CD4-positive, alpha-beta memory T cell (primary cell): ENCODE data around the gene ACSL6. TPM values are rescaled to one million over a fixed set of nuclear protein-coding genes. Genes with fewer than 3 reads are reported as not detected.

Source experiments
- CTCF ChIA-PET: fragments of 350-600 bp; sonication (Branson Sonifier 250); formaldehyde crosslinking; loops from one replicate; lab custom pipeline; 2021; ENCODE audit warnings: inconsistent platforms; ENCODE audit not compliant: partially characterized antibody; lab: Charles Lee
- POLR2A ChIA-PET: fragments of 350-600 bp; sonication (Branson Sonifier 250); formaldehyde crosslinking; loops from one replicate; lab custom pipeline; 2021; ENCODE audit not compliant: partially characterized antibody; lab: Charles Lee
- DNase-seq, 5 donors: peaks; one replicate each; pipeline versions ENCODE4 v3.0.0 to v3.0.0-alpha.2; 2020 to 2022; ENCODE audit warnings: mixed read lengths in 1 of 5
- H3K27ac ChIP-seq: one replicate; pipeline ENCODE4 v1.7.0; 2013; ENCODE audit warnings: low read depth, low read length
- H3K27me3 ChIP-seq: 2 replicates; pipeline ENCODE4 v1.7.0; 2013; ENCODE audit warnings: mild to moderate bottlenecking, low read length, moderate library complexity; ENCODE audit not compliant: insufficient read depth
- H3K36me3 ChIP-seq: 2 replicates; pipeline ENCODE4 v1.7.0; 2013; ENCODE audit warnings: mild to moderate bottlenecking, low read length, moderate library complexity; ENCODE audit not compliant: insufficient read depth
- H3K4me1 ChIP-seq: 2 replicates; pipeline ENCODE4 v1.7.0; 2013; ENCODE audit warnings: mild to moderate bottlenecking, low read length, moderate library complexity; ENCODE audit not compliant: insufficient read depth
- H3K4me3 ChIP-seq, 2 donors: one replicate each; pipeline ENCODE4 v1.7.0; 2013; ENCODE audit warnings: low read length in 2 of 2, mild to moderate bottlenecking in 1 of 2
- H3K9me3 ChIP-seq, 2 donors: one replicate each; pipeline ENCODE4 v1.7.0; 2013; ENCODE audit warnings: low read length in 2 of 2, control low read depth in 1 of 2; ENCODE audit not compliant: control insufficient read depth in 1 of 2
- H3K27ac Mint-ChIP-seq, 7 donors: one replicate each; pipeline ENCODE4 v1.8.0; 2020 to 2021; ENCODE audit warnings: mixed read lengths in 7 of 7, mild to moderate bottlenecking in 6 of 7, inconsistent platforms in 3 of 7, moderate library complexity in 3 of 7
- H3K27me3 Mint-ChIP-seq, 2 donors: one replicate each; pipeline ENCODE4 v1.8.0; 2020 to 2021; ENCODE audit warnings: mixed read lengths in 2 of 2
- H3K36me3 Mint-ChIP-seq, 2 donors: one replicate each; pipeline ENCODE4 v1.8.0; 2020 to 2021; ENCODE audit warnings: mixed read lengths in 2 of 2, inconsistent platforms in 1 of 2, mild to moderate bottlenecking in 1 of 2
- H3K4me1 Mint-ChIP-seq, 4 donors: one replicate each; pipeline ENCODE4 v1.8.0; 2020 to 2021; ENCODE audit warnings: mixed read lengths in 4 of 4, mild to moderate bottlenecking in 1 of 4
- H3K4me3 Mint-ChIP-seq, 8 donors: one replicate each; pipeline ENCODE4 v1.8.0; 2020 to 2021; ENCODE audit warnings: mixed read lengths in 8 of 8, mild to moderate bottlenecking in 7 of 8, moderate library complexity in 6 of 8, inconsistent platforms in 3 of 8
- H3K9me3 Mint-ChIP-seq, 8 donors: one replicate each; pipeline ENCODE4 v1.8.0; 2020 to 2021; ENCODE audit warnings: mixed read lengths in 8 of 8, mild to moderate bottlenecking in 5 of 8, inconsistent platforms in 3 of 8, moderate library complexity in 1 of 8
- intact Hi-C: fragments of 100-400 bp; cut with micrococcal nuclease; formaldehyde crosslinking; loops from one replicate; pipeline ENCODE4 v1.15.1; 2023
- polyA plus RNA-seq, 2 donors: library from polyadenylated mRNA; unstranded; fragments of 300-500 nt; fragmentation: Illumina TruSeq; gene quantifications; one replicate each; pipeline ENCODE4 v1.2.3, GENCODE V29; 2021
- total RNA-seq, 2 experiments: library from RNA; stranded (reverse); gene quantifications; one replicate each; pipeline ENCODE4 v1.2.3, GENCODE V29; 2021

The ACSL6 gene
- total and polyA plus RNA-seq, 4 experiments from 2014 or later: 11.1 to 51.7 (median 34.4) TPM

GRCh38 chr5:132057498-132058255 is 46.2 kb upstream of the ACSL6 start:
- H3K27ac ChIP-seq: no peak overlapping the region
- peaks cover 0 to 3% of the 10 kb centered on the region in 2 donors for H3K36me3 Mint-ChIP-seq
- DNase-seq: no peak
- H3K36me3 ChIP-seq: no peaks in the 10 kb centered on the region
- peaks cover 32 to 80% (median 54%) of the 10 kb centered on the region in 4 donors for H3K4me1 Mint-ChIP-seq
- no peaks in the 10 kb centered on the region for H3K27me3 Mint-ChIP-seq
- no peaks in the 10 kb centered on the region for H3K27me3 ChIP-seq
- no peaks in the 10 kb centered on the region for H3K9me3 ChIP-seq
- no peak overlapping the region for H3K4me3 ChIP-seq
- CTCF ChIA-PET: interaction anchor here (0.6 to 8.0 kb wide), 6 partner anchors 47 to 542 kb away, joined by 3 to 97 read pairs (median 6); partner anchors contain the start of gene ACSL6
- intact Hi-C loops: no loop called here
- POLR2A ChIA-PET: interaction anchor here (1.0 to 2.5 kb wide), 2 partner anchors 60 to 261 kb away, joined by 3 to 7 read pairs; partner anchors contain the start of gene FNIP1
- H3K4me1 ChIP-seq: peaks cover 60% of the 10 kb centered on the region
- peaks cover 0 to 2% (median 0%) of the 10 kb centered on the region in 8 donors for H3K9me3 Mint-ChIP-seq
- H3K4me3 Mint-ChIP-seq: peak overlapping the region in 2 of 8 donors; percentile 43 to 85
- H3K27ac Mint-ChIP-seq: peak overlapping the region; percentile 68 to 99 (median 89)

- POLR2A ChIA-PET: interaction anchor here (1.0 to 2.5 kb wide), 5 partner anchors 29 to 260 kb away, joined by 3 to 7 read pairs (median 5); partner anchors contain the start of gene FNIP1
- peaks cover 0 to 2% (median 0%) of the 10 kb centered on the region in 8 donors for H3K9me3 Mint-ChIP-seq
- peaks cover 0 to 3% of the 10 kb centered on the region in 2 donors for H3K36me3 Mint-ChIP-seq
- intact Hi-C loops: loop anchor here (1.0 kb wide), 1 partner anchor 37 kb away; no protein-coding TSS in a partner anchor
- H3K4me1 Mint-ChIP-seq: peaks cover 32 to 80% (median 54%) of the 10 kb centered on the region in 4 donors
- peak overlapping the region; percentile 84 to 99 (median 95) for H3K27ac Mint-ChIP-seq
- H3K27me3 Mint-ChIP-seq: no peaks in the 10 kb centered on the region
- CTCF ChIA-PET: interaction anchor here (0.9 to 8.0 kb wide), 6 partner anchors 8 to 468 kb away, joined by 3 to 97 read pairs (median 6); partner anchors contain the start of gene ACSL6
- no peak for DNase-seq
- Histone ChIP-seq H3K4me1 (peaks cover 60% of the 10 kb centered on the region), H3K4me3 (no peak overlapping the region), H3K9me3 (no peaks in the 10 kb centered on the region), H3K27me3 (no peaks in the 10 kb centered on the region), H3K27ac (peak overlapping the region; percentile 67), H3K36me3 (no peaks in the 10 kb centered on the region)
- H3K4me3 Mint-ChIP-seq: peak overlapping the region in 6 of 8 donors; percentile 17 to 85 (median 50)
Measured at GRCh38 chr5:132056610-132057497, 45.4 kb upstream of the ACSL6 start.

- ChIA-PET POLR2A (interaction anchor here (0.7 to 2.5 kb wide), 5 partner anchors 28 to 420 kb away, joined by 3 to 7 read pairs (median 5); partner anchors contain the start of gene FNIP1), CTCF (interaction anchor here (0.9 to 3.5 kb wide), 7 partner anchors 7 to 124 kb away, joined by 3 to 24 read pairs (median 3); no protein-coding TSS in a partner anchor)
- no peaks in the 10 kb centered on the region for H3K27me3 ChIP-seq
- peak; percentile 72 to 92 (median 77) for DNase-seq
- peaks cover 32 to 75% (median 51%) of the 10 kb centered on the region in 4 donors for H3K4me1 Mint-ChIP-seq
- H3K36me3 ChIP-seq: no peaks in the 10 kb centered on the region
- peaks cover 0 to 2% (median 0%) of the 10 kb centered on the region in 8 donors for H3K9me3 Mint-ChIP-seq
- no peaks in the 10 kb centered on the region for H3K27me3 Mint-ChIP-seq
- H3K27ac Mint-ChIP-seq: peak overlapping the region; percentile 75 to 99 (median 95)
- no peaks in the 10 kb centered on the region for H3K9me3 ChIP-seq
- H3K4me3 ChIP-seq: no peak overlapping the region
- peak overlapping the region in 7 of 8 donors; percentile 3 to 85 (median 49) for H3K4me3 Mint-ChIP-seq
- peaks cover 60% of the 10 kb centered on the region for H3K4me1 ChIP-seq
- peak overlapping the region; percentile 67 for H3K27ac ChIP-seq
- H3K36me3 Mint-ChIP-seq: peaks cover 0 to 3% of the 10 kb centered on the region in 2 donors
- intact Hi-C loops: loop anchor here (1.0 kb wide), 1 partner anchor 36 kb away; no protein-coding TSS in a partner anchor
Measured at GRCh38 chr5:132055808-132056609, 44.6 kb upstream of the ACSL6 start.

GRCh38 chr5:132055441-132055807 is 44.0 kb upstream of the ACSL6 start:
- Histone ChIP-seq H3K27me3 (no peaks in the 10 kb centered on the region), H3K9me3 (no peaks in the 10 kb centered on the region), H3K36me3 (no peaks in the 10 kb centered on the region), H3K4me1 (peaks cover 60% of the 10 kb centered on the region), H3K4me3 (no peak overlapping the region), H3K27ac (peak overlapping the region; percentile 67)
- intact Hi-C loops: no loop called here
- peak overlapping the region in 4 of 8 donors; percentile 22 to 85 (median 50) for H3K4me3 Mint-ChIP-seq
- POLR2A ChIA-PET: interaction anchor here (0.7 to 2.5 kb wide), 5 partner anchors 27 to 420 kb away, joined by 3 to 7 read pairs (median 5); partner anchors contain the start of gene FNIP1
- H3K27ac Mint-ChIP-seq: peak overlapping the region; percentile 75 to 99 (median 95)
- peaks cover 0 to 3% of the 10 kb centered on the region in 2 donors for H3K36me3 Mint-ChIP-seq
- H3K4me1 Mint-ChIP-seq: peaks cover 31 to 69% (median 48%) of the 10 kb centered on the region in 4 donors
- no peak for DNase-seq
- peaks cover 0 to 2% (median 0%) of the 10 kb centered on the region in 8 donors for H3K9me3 Mint-ChIP-seq
- CTCF ChIA-PET: interaction anchor here (0.9 to 3.5 kb wide), 7 partner anchors 7 to 124 kb away, joined by 3 to 24 read pairs (median 3); no protein-coding TSS in a partner anchor
- H3K27me3 Mint-ChIP-seq: no peaks in the 10 kb centered on the region

- peaks cover 0 to 2% (median 0%) of the 10 kb centered on the region in 8 donors for H3K9me3 Mint-ChIP-seq
- H3K27ac Mint-ChIP-seq: peak overlapping the region; percentile 75 to 99 (median 95)
- no peaks in the 10 kb centered on the region for H3K9me3 ChIP-seq
- H3K36me3 ChIP-seq: no peaks in the 10 kb centered on the region
- no peak overlapping the region for H3K4me3 ChIP-seq
- H3K4me3 Mint-ChIP-seq: peak overlapping the region in 4 of 8 donors; percentile 18 to 85 (median 40)
- no peaks in the 10 kb centered on the region for H3K27me3 ChIP-seq
- H3K36me3 Mint-ChIP-seq: peaks cover 0 to 3% of the 10 kb centered on the region in 2 donors
- ChIA-PET CTCF (interaction anchor here (0.7 to 3.5 kb wide), 6 partner anchors 8 to 49 kb away, joined by 3 to 24 read pairs (median 4); no protein-coding TSS in a partner anchor), POLR2A (interaction anchor here (1.5 to 2.5 kb wide), 3 partner anchors 27 to 258 kb away, joined by 5 to 7 read pairs (median 5); partner anchors contain the start of gene FNIP1)
- peaks cover 31 to 64% (median 47%) of the 10 kb centered on the region in 4 donors for H3K4me1 Mint-ChIP-seq
- H3K27me3 Mint-ChIP-seq: no peaks in the 10 kb centered on the region
- peak overlapping the region; percentile 67 for H3K27ac ChIP-seq
- intact Hi-C loops: no loop called here
- peaks cover 59% of the 10 kb centered on the region for H3K4me1 ChIP-seq
- DNase-seq: no peak
Measured at GRCh38 chr5:132054697-132055440, 43.4 kb upstream of the ACSL6 start.
